HG03175 (cell line): Measurements from ENCODE around the gene TEDC1.

Experiments used
- ATAC-seq: cut with Tn5 transposase; IDR thresholded peaks from one replicate; pipeline ENCODE4 v1.9.1; 2021; ENCODE audit warnings: mild to moderate bottlenecking, moderate library complexity; ENCODE audit not compliant: unreplicated experiment

TEDC1 gene

GRCh38 chr14:105473033-105473676 lies 17.9 kb upstream of the TEDC1 start:
- no peak for ATAC-seq

- no peak for ATAC-seq
Observed at GRCh38 chr14:105473677-105474482, 17.2 kb upstream of the TEDC1 start.

GRCh38 chr14:105474483-105475268 lies 16.4 kb upstream of the TEDC1 start, which contains the start of gene CRIP2:
Gene CRIP2 (plus strand): TSS chr14:105474821. CDS start chr14:105474863, 42 bp downstream.
- ATAC-seq = no peak

GRCh38 chr14:105475269-105476096 lies 15.6 kb upstream of the TEDC1 start:
- no peak for ATAC-seq

GRCh38 chr14:105476097-105476830 lies 14.8 kb upstream of the TEDC1 start:
- no peak for ATAC-seq

- no peak for ATAC-seq
Observed at GRCh38 chr14:105476831-105477659, 14.0 kb upstream of the TEDC1 start.

- ATAC-seq = no peak
Observed at GRCh38 chr14:105477660-105478397, 13.2 kb upstream of the TEDC1 start.

- no peak for ATAC-seq
Observed at GRCh38 chr14:105478398-105479251, 12.4 kb upstream of the TEDC1 start.

GRCh38 chr14:105479431-105480158 lies 11.5 kb upstream of the TEDC1 start:
- no peak for ATAC-seq

GRCh38 chr14:105480199-105480746 lies 10.8 kb upstream of the TEDC1 start:
- ATAC-seq = no peak

GRCh38 chr14:105480807-105481801 lies 9.9 kb upstream of the TEDC1 start:
- peak; percentile 53 for ATAC-seq

- peak; percentile 60 for ATAC-seq
Observed at GRCh38 chr14:105481886-105482457, 9.1 kb upstream of the TEDC1 start.

GRCh38 chr14:105482486-105483110 lies 8.4 kb upstream of the TEDC1 start:
- ATAC-seq = no peak

GRCh38 chr14:105483300-105484068 lies 7.6 kb upstream of the TEDC1 start:
- no peak for ATAC-seq
